Right atrium auricular region (tissue), 2 donors: ENCODE results near the gene ZPBP2. TPM values are rescaled to one million over a fixed set of nuclear protein-coding genes. Genes with fewer than 3 reads are reported as not detected.
"Not testable (repeated sequence)": the region's sequence is repeated elsewhere in the genome, so short reads cannot be mapped to it uniquely, and the experiment has no call there.

Source experiments
- DNase-seq: peaks from one replicate; pipeline ENCODE4 v3.0.0-alpha.2; 2019; ENCODE audit warnings: low spot score
- H3K27ac ChIP-seq, 2 donors: fragments of 200-600 bp; sonication (generic); 1 replicate in 1 of 2; 2 replicates in 1 of 2; pipeline ENCODE4 v1.5.1; 2016 to 2019
- H3K27me3 ChIP-seq, 2 donors: fragments of 200-600 bp; sonication (generic); one replicate each; pipeline versions ENCODE4 v1.5.1 to v1.6.0; 2017 to 2019
- H3K36me3 ChIP-seq: fragments of 200-600 bp; sonication (generic); one replicate; pipeline ENCODE4 v1.5.1; 2016
- H3K4me1 ChIP-seq, 2 donors: fragments of 200-600 bp; sonication (generic); one replicate each; pipeline versions ENCODE4 v1.5.1 to v1.6.0; 2017 to 2019
- H3K4me3 ChIP-seq, 2 donors: fragments of 200-600 bp; sonication (generic); 1 replicate in 1 of 2; 2 replicates in 1 of 2; pipeline ENCODE4 v1.5.1; 2017 to 2019; ENCODE audit warnings: mild to moderate bottlenecking in 1 of 2, moderate library complexity in 1 of 2
- H3K9me3 ChIP-seq, 2 donors: fragments of 200-600 bp; sonication (generic); one replicate each; pipeline ENCODE4 v1.5.1; 2019
- CTCF ChIP-seq, 2 donors: fragments of 200-600 bp; sonication (generic); IDR thresholded peaks; one replicate each; pipeline ENCODE4 v1.5.1; 2019; ENCODE audit warnings: antibody characterized with exemption in 2 of 2
- total RNA-seq, 2 donors: library from RNA; depleted of rRNA; stranded (reverse); fragments of >200 nt; gene quantifications; one replicate each; pipeline ENCODE4 v1.1.0, GENCODE V29; 2016

ZPBP2 gene
- total RNA-seq, 2 donors from 2014 or later, result not detected

GRCh38 chr17:39889200-39889599 is 21.2 kb downstream of the ZPBP2 start:
- no peaks in the 10 kb centered on the region for H3K9me3 ChIP-seq
- H3K27ac ChIP-seq, result no peak overlapping the region
- H3K36me3 ChIP-seq, result no peaks in the 10 kb centered on the region
- no peaks in the 10 kb centered on the region for H3K27me3 ChIP-seq
- TF ChIP-seq CTCF (IDR thresholded peaks at IDR 0.05), result no peak
- DNase-seq, result no peak
- H3K4me3 ChIP-seq, result no peak overlapping the region
- H3K4me1 ChIP-seq, result no peaks in the 10 kb centered on the region

GRCh38 chr17:39894681-39895376 is 26.8 kb downstream of the ZPBP2 start:
- no peaks in the 10 kb centered on the region for H3K9me3 ChIP-seq
- H3K36me3 ChIP-seq, result no peaks in the 10 kb centered on the region
- TF ChIP-seq CTCF (IDR thresholded peaks at IDR 0.05), result no peak
- no peaks in the 10 kb centered on the region for H3K27me3 ChIP-seq
- H3K4me1 ChIP-seq, result no peaks in the 10 kb centered on the region
- no peak for DNase-seq
- no peak overlapping the region for H3K27ac ChIP-seq
- no peak overlapping the region for H3K4me3 ChIP-seq

- Histone ChIP-seq H3K36me3 (no peaks in the 10 kb centered on the region), H3K27ac (no peak overlapping the region), H3K27me3 (no peaks in the 10 kb centered on the region), H3K9me3 (no peaks in the 10 kb centered on the region), H3K4me1 (no peaks in the 10 kb centered on the region), H3K4me3 (no peak overlapping the region)
- no peak for DNase-seq
- TF ChIP-seq CTCF (IDR thresholded peaks at IDR 0.05), result no peak
These were observed 30.1 kb downstream of the ZPBP2 start for GRCh38 chr17:39898088-39898487.

- no peaks in the 10 kb centered on the region for H3K4me1 ChIP-seq
- H3K27ac ChIP-seq, result no peak overlapping the region
- H3K4me3 ChIP-seq, result no peak overlapping the region
- peaks cover 8% of the 10 kb centered on the region for H3K36me3 ChIP-seq
- no peaks in the 10 kb centered on the region for H3K9me3 ChIP-seq
- no peaks in the 10 kb centered on the region for H3K27me3 ChIP-seq
- no peak for DNase-seq
- TF ChIP-seq CTCF (IDR thresholded peaks at IDR 0.05), result no peak
These were observed 31.2 kb downstream of the ZPBP2 start for GRCh38 chr17:39899215-39899614.

GRCh38 chr17:39902027-39902426 is 34.0 kb downstream of the ZPBP2 start:
- not testable (repeated sequence) for H3K4me1 ChIP-seq, H3K36me3 ChIP-seq, H3K9me3 ChIP-seq, H3K27me3 ChIP-seq, H3K27ac ChIP-seq, H3K4me3 ChIP-seq
- DNase-seq, result peak; percentile 18

- Histone ChIP-seq H3K36me3 (peaks cover 8% of the 10 kb centered on the region), H3K9me3 (no peaks in the 10 kb centered on the region), H3K27me3 (no peaks in the 10 kb centered on the region), H3K4me1 (no peaks in the 10 kb centered on the region), H3K27ac (no peak overlapping the region), H3K4me3 (no peak overlapping the region)
- TF ChIP-seq CTCF (IDR thresholded peaks at IDR 0.05), result no peak
- peak; percentile 5 for DNase-seq
These were observed 35.3 kb downstream of the ZPBP2 start for GRCh38 chr17:39903158-39903884.
